B cell (primary cell): Measurements from ENCODE around the gene CACNA2D3. TPM values are rescaled to one million over a fixed set of nuclear protein-coding genes. Genes with fewer than 3 reads are reported as not detected.

Experiments used
- ATAC-seq: fragments of 200-7000 bp; cut with Tn5 transposase; one replicate; pipeline ENCODE4 v1.10.0; 2021; ENCODE audit warnings: low read depth, mild to moderate bottlenecking, moderate number of reproducible peaks, moderate library complexity
- CTCF ChIA-PET: fragments of 350-600 bp; sonication (Branson Sonifier 250); formaldehyde crosslinking; loops from one replicate; lab custom pipeline; 2021; ENCODE audit warnings: antibody characterized with exemption, inconsistent platforms; lab: Charles Lee
- POLR2A ChIA-PET: fragments of 350-600 bp; sonication (Branson Sonifier 250); formaldehyde crosslinking; loops from one replicate; lab custom pipeline; 2021; ENCODE audit warnings: antibody characterized with exemption; lab: Charles Lee
- DNase-seq: peaks from one replicate; pipeline ENCODE4 v3.0.0; 2013
- H2AFZ ChIP-seq: 2 replicates; pipeline ENCODE4 v1.6.1; 2012; ENCODE audit warnings: mild to moderate bottlenecking, low read depth, low read length; ENCODE audit not compliant: insufficient read depth, poor library complexity, severe bottlenecking
- H3K27ac ChIP-seq, 2 donors: 1 replicate in 1 of 2; 2 replicates in 1 of 2; pipeline ENCODE4 v1.5.1; 2012 to 2013; ENCODE audit warnings: low read length in 2 of 2, mild to moderate bottlenecking in 2 of 2, moderate library complexity in 1 of 2
- H3K27me3 ChIP-seq, 4 experiments: fragments of 200-600 bp in 1 of 4; sonication (generic) in 1 of 4; replicated peaks in 1 of 4; 1 replicate in 2 of 4; 2 replicates in 2 of 4; pipeline versions ENCODE4 v1.6.1 to v1.7.0; 2013 to 2016; ENCODE audit warnings: low read length in 3 of 4, mild to moderate bottlenecking in 2 of 4, mixed read lengths in 1 of 4, moderate library complexity in 1 of 4; ENCODE audit not compliant: insufficient read depth in 4 of 4, control insufficient read depth in 3 of 4; ENCODE audit errors: control extremely low read depth in 1 of 4
- H3K36me3 ChIP-seq, 2 experiments: replicated peaks in 1 of 2; 1 replicate in 1 of 2; 2 replicates in 1 of 2; pipeline versions ENCODE4 v1.6.1 to v1.7.1; 2013; ENCODE audit warnings: low read length in 1 of 2; ENCODE audit not compliant: insufficient read depth in 2 of 2, control insufficient read depth in 1 of 2; ENCODE audit errors: control extremely low read depth in 1 of 2, extremely low read depth in 1 of 2
- H3K4me1 ChIP-seq, 2 donors: fragments of 200-600 bp in 1 of 2; sonication (generic) in 1 of 2; 1 replicate in 1 of 2; 2 replicates in 1 of 2; pipeline versions ENCODE4 v1.5.1 to v1.6.1; 2013 to 2017; ENCODE audit warnings: low read length in 2 of 2; ENCODE audit not compliant: control insufficient read depth in 2 of 2, insufficient read depth in 2 of 2
- H3K4me2 ChIP-seq: replicated peaks from 2 replicates; pipeline ENCODE3; 2012; ENCODE audit warnings: mild to moderate bottlenecking, low read depth, low read length; ENCODE audit not compliant: poor library complexity, severe bottlenecking
- H3K4me3 ChIP-seq, 5 experiments: fragments of 200-600 bp in 1 of 5; sonication (generic) in 1 of 5; 1 replicate in 3 of 5; 2 replicates in 2 of 5; pipeline versions ENCODE4 v1.5.1 to v1.7.0; 2011 to 2016; ENCODE audit warnings: low read length in 4 of 5, mild to moderate bottlenecking in 4 of 5, low read depth in 2 of 5, control low read depth in 1 of 5, moderate library complexity in 1 of 5; ENCODE audit not compliant: insufficient read depth in 1 of 5; ENCODE audit errors: control extremely low read depth in 1 of 5, extremely low read depth in 1 of 5
- H3K79me2 ChIP-seq: fragments of 200-600 bp; sonication (generic); one replicate; pipeline ENCODE4 v1.6.0; 2016; ENCODE audit warnings: low read length; ENCODE audit not compliant: control insufficient read depth, insufficient read depth
- H3K9ac ChIP-seq: fragments of 200-600 bp; sonication (generic); 2 replicates; pipeline ENCODE4 v1.6.1; 2017; ENCODE audit warnings: mild to moderate bottlenecking, low read length, moderate library complexity
- H3K9me3 ChIP-seq, 3 donors: one replicate each; pipeline versions ENCODE4 v1.6.1 to v1.7.1; 2013; ENCODE audit warnings: low read length in 2 of 3; ENCODE audit not compliant: control insufficient read depth in 2 of 3, insufficient read depth in 1 of 3; ENCODE audit errors: control extremely low read depth in 1 of 3
- H4K20me1 ChIP-seq: 2 replicates; pipeline ENCODE4 v1.6.0; 2012; ENCODE audit warnings: mild to moderate bottlenecking, low read length; ENCODE audit not compliant: insufficient read depth, control insufficient read depth, poor library complexity, severe bottlenecking
- H3K27ac Mint-ChIP-seq: one replicate; pipeline ENCODE4 v1.8.0; 2021; ENCODE audit warnings: mixed read lengths
- H3K27me3 Mint-ChIP-seq: one replicate; pipeline ENCODE4 v1.8.0; 2021; ENCODE audit warnings: mixed read lengths
- H3K4me1 Mint-ChIP-seq: one replicate; pipeline ENCODE4 v1.8.0; 2021; ENCODE audit warnings: mixed read lengths
- H3K4me3 Mint-ChIP-seq: one replicate; pipeline ENCODE4 v1.8.0; 2021; ENCODE audit warnings: mixed read lengths
- H3K9me3 Mint-ChIP-seq: one replicate; pipeline ENCODE4 v1.8.0; 2022; ENCODE audit warnings: mixed read lengths; ENCODE audit not compliant: insufficient read depth
- EZH2 ChIP-seq: IDR thresholded peaks from 2 replicates; pipeline ENCODE4 v1.6.1; 2012; ENCODE audit warnings: borderline replicate concordance, low read depth, mild to moderate bottlenecking, moderate library complexity, low read length; ENCODE audit not compliant: insufficient read depth, poor library complexity, severe bottlenecking
- WGBS: methylation state at CpG from one replicate; pipeline ENCODE4 v1.1.5; 2013; ENCODE audit warnings: missing lambda C conversion rate; ENCODE audit not compliant: insufficient coverage; 5-methylcytosine and 5-hydroxymethylcytosine counted together
- intact Hi-C: fragments of 100-400 bp; cut with micrococcal nuclease; formaldehyde crosslinking; loops from one replicate; pipeline ENCODE4 v1.10.0; 2022
- polyA plus RNA-seq: library from polyadenylated mRNA; depleted of rRNA; stranded (reverse); fragments of >200 nt; gene quantifications from 2 replicates; pipeline ENCODE4 v1.2.3, GENCODE V29; 2012
- total RNA-seq, 2 donors: library from RNA; stranded (reverse); fragments of 120-200 nt in 1 of 2; gene quantifications; 1 replicate in 1 of 2; 2 replicates in 1 of 2; pipeline versions ENCODE4 v1.2.3 to v1.2.4, GENCODE V29; 2013 to 2022
- TF ChIP-seq, protein P1 (sequence below): fragments of 200-600 bp; IDR thresholded peaks from one replicate; pipeline ENCODE4 v1.8.0; 2022; ENCODE audit warnings: antibody characterized with exemption, mild to moderate bottlenecking

CACNA2D3 gene
- total and polyA plus RNA-seq, 2 donors (not counting 1 experiment from before 2014, with no cell fraction given) = not detected

GRCh38 chr3:54843352-54843751, 721.0 kb downstream of the CACNA2D3 start:
- ATAC-seq = no peak
- Mint-ChIP-seq H3K27me3 (peaks cover 12% of the 10 kb centered on the region), H3K4me1 (no peaks in the 10 kb centered on the region), H3K9me3 (no peaks in the 10 kb centered on the region), H3K4me3 (no peak overlapping the region), H3K27ac (no peak overlapping the region)
- no peaks in the 10 kb centered on the region for H3K27me3 ChIP-seq
- intact Hi-C loops = no loop called here
- no peak overlapping the region for H2AFZ ChIP-seq
- ChIA-PET POLR2A (no interaction called here), CTCF (no interaction called here)
- DNase-seq = no peak
- no peak for TF ChIP-seq EZH2
- TF ChIP-seq, protein P1, sequence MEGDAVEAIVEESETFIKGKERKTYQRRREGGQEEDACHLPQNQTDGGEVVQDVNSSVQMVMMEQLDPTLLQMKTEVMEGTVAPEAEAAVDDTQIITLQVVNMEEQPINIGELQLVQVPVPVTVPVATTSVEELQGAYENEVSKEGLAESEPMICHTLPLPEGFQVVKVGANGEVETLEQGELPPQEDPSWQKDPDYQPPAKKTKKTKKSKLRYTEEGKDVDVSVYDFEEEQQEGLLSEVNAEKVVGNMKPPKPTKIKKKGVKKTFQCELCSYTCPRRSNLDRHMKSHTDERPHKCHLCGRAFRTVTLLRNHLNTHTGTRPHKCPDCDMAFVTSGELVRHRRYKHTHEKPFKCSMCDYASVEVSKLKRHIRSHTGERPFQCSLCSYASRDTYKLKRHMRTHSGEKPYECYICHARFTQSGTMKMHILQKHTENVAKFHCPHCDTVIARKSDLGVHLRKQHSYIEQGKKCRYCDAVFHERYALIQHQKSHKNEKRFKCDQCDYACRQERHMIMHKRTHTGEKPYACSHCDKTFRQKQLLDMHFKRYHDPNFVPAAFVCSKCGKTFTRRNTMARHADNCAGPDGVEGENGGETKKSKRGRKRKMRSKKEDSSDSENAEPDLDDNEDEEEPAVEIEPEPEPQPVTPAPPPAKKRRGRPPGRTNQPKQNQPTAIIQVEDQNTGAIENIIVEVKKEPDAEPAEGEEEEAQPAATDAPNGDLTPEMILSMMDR = no peak
- H3K4me2 ChIP-seq = no peak overlapping the region
- no peak overlapping the region for H3K9ac ChIP-seq
- H3K4me1 ChIP-seq = no peaks in the 10 kb centered on the region
- 59% methylated on average over 2 of the region's 2 CpGs for WGBS
- H3K79me2 ChIP-seq = no peaks in the 10 kb centered on the region
- no peak overlapping the region for H3K4me3 ChIP-seq
- peaks cover 0 to 4% (median 0%) of the 10 kb centered on the region in 3 donors for H3K9me3 ChIP-seq
- H4K20me1 ChIP-seq = no peaks in the 10 kb centered on the region
- no peaks in the 10 kb centered on the region for H3K36me3 ChIP-seq
- H3K27ac ChIP-seq = no peak overlapping the region

DNA sequence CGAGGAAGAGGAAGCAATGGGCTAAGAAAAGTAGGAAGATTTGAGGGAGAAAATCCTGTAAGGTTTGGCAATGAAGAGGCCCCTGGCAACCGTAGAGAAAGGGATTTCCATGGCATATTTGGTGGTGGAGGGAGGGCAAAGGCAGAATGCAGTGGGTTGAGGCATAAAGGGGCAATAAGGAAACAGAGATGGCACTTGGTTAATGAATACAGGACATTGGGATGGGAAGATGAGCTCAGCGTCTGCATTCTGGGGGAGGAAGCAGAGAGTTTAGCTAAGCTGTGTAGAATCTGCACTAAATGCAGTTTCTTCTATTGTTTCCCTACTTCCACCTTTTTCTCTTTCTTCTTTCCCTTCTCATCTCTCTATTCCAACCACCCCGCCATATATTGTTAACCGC, 721.9 kb downstream of the CACNA2D3 start:
- no peak overlapping the region for H3K27ac ChIP-seq
- H4K20me1 ChIP-seq = no peaks in the 10 kb centered on the region
- Mint-ChIP-seq H3K9me3 (no peaks in the 10 kb centered on the region), H3K4me3 (no peak overlapping the region), H3K27me3 (peaks cover 12% of the 10 kb centered on the region), H3K27ac (no peak overlapping the region), H3K4me1 (no peaks in the 10 kb centered on the region)
- H3K4me1 ChIP-seq = no peaks in the 10 kb centered on the region
- H3K4me3 ChIP-seq = no peak overlapping the region
- ChIA-PET CTCF (interaction anchor here (0.6 to 1.0 kb wide), 2 partner anchors 8 to 9 kb away, joined by 3 read pairs; no protein-coding TSS in a partner anchor), POLR2A (no interaction called here)
- H3K27me3 ChIP-seq = no peaks in the 10 kb centered on the region
- H3K4me2 ChIP-seq = no peak overlapping the region
- DNase-seq (no peak), ATAC-seq (no peak)
- no peaks in the 10 kb centered on the region for H3K79me2 ChIP-seq
- peaks cover 0 to 4% (median 0%) of the 10 kb centered on the region in 3 donors for H3K9me3 ChIP-seq
- intact Hi-C loops = no loop called here
- H3K9ac ChIP-seq = no peak overlapping the region
- TF ChIP-seq, protein P1 = no peak
- TF ChIP-seq EZH2 = no peak
- WGBS = 84% methylated on average over 3 of the region's 5 CpGs
- no peak overlapping the region for H2AFZ ChIP-seq
- no peaks in the 10 kb centered on the region for H3K36me3 ChIP-seq
